ENCODE measurements around the gene TAGLN.

The TAGLN gene

GRCh38 chr11:117231842-117232091 lies 32.6 kb downstream of the TAGLN start, which contains the start of gene PCSK7:
TSS of gene PCSK7 (minus strand) at chr11:117232073. CDS start at chr11:117229844, 2,229 bp downstream.
- DNase-seq: no peak

DNA sequence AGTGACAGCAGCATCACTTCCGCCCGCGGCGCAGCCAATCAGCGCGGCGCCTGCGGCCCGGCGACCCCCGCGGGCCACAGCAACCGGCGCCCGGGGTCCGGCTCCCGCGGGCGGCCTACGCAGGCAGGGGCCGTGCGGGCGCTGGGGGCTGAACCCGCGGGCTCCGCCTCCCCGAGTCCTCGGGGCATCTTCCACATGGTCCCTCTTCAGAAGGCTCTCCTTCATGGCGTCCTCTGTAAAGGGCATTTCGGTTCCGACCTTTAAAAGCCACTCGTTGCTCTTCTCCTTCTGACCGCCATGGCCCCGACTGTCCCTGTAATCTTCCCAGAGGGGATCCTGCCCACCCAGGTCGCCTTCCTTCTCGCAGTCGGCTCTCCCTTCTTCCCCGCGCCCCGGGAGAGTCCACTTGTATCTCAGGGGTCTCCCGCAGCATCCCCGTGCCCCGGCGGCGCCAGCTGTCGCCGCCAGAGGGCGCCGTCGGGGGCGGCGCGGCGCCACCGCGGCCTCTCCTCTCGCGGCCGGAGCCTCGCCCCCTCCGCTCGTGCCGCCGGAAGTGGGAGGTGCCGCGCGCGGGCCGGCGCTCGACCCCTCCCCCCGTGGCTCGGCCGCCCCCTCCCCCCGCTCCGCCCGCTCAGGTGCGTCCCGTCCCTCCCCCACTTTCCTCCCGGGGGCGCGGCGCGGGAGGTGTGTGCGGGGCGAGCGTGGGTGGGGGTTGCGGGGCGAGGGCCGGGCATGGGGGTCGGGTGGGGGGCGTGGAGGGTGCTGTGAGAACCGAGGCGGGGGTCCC lies 33.1 kb downstream of the TAGLN start, which contains the start of gene RNF214:
RNF214 (plus strand) TSS at position 580 of the 787 bp plus-strand sequence. CDS start 1,602 bp downstream, outside the sequence.
- DNase-seq: peak; percentile 68

GRCh38 chr11:117232911-117233409 lies 33.8 kb downstream of the TAGLN start:
- DNase-seq: no peak

- no peak for DNase-seq
These were observed 39.1 kb downstream of the TAGLN start for GRCh38 chr11:117238221-117238620.

- DNase-seq: no peak
These were observed 40.1 kb downstream of the TAGLN start for GRCh38 chr11:117239295-117239694.

- no peak for DNase-seq
These were observed 49.2 kb downstream of the TAGLN start for GRCh38 chr11:117248341-117248740.

- no peak for DNase-seq
These were observed 50.4 kb downstream of the TAGLN start for GRCh38 chr11:117249571-117249970.

DNA sequence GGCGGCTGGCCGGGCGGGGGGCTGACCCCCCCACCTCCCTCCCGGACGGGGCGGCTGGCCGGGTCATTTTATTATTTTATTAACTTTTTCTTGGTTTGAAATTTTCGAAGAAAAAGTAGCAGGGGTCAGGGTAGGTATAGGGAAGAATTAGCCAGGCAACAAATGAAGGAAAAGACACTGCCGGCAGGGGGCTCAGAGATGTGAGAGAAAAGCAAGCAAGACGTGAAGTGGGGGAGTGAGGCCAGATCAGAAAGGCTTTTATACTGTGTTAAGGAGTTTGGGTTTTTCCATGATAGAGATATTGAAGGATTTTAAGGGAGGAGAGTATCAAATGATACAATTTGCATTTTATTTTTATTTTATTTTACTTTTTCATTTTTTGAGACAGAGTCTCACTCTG lies 52.3 kb downstream of the TAGLN start:
- DNase-seq: no peak

GRCh38 chr11:117255966-117256365 lies 56.8 kb downstream of the TAGLN start:
- no peak for DNase-seq

GRCh38 chr11:117256573-117256972 lies 57.4 kb downstream of the TAGLN start:
- DNase-seq: no peak
